SK-N-SH treated with all-trans-retinoic acid at 6 μM for 48 hours (cell line): ENCODE measurements around the gene TNK2.

Source experiments
- BACH2 ChIP-seq: fragments of 250-450 bp; sonication (Bioruptor Pico); IDR thresholded peaks from 2 replicates; pipeline ENCODE4 v1.9.0; 2021; ENCODE audit warnings: mild to moderate bottlenecking, borderline replicate concordance
- ESRRG ChIP-seq: fragments of 250-450 bp; sonication (Bioruptor Pico); IDR thresholded peaks from 2 replicates; pipeline ENCODE4 v1.6.1; 2021; ENCODE audit warnings: mild to moderate bottlenecking
- GLIS3 ChIP-seq: fragments of 250-450 bp; sonication (Bioruptor Pico); IDR thresholded peaks from 2 replicates; pipeline ENCODE4 v1.5.0; 2020; ENCODE audit warnings: mild to moderate bottlenecking, moderate library complexity
- ISL1 ChIP-seq: fragments of 250-450 bp; sonication (Bioruptor Pico); IDR thresholded peaks from 2 replicates; pipeline ENCODE4 v2.1.2; 2022; ENCODE audit warnings: mild to moderate bottlenecking, moderate library complexity
- PPARA ChIP-seq: fragments of 250-450 bp; sonication (Bioruptor Pico); IDR thresholded peaks from 2 replicates; pipeline ENCODE4 v1.5.0; 2020; ENCODE audit warnings: mild to moderate bottlenecking, borderline replicate concordance
- RARB ChIP-seq: fragments of 250-450 bp; sonication (Bioruptor Pico); IDR thresholded peaks from 2 replicates; pipeline ENCODE4 v1.8.0; 2021; ENCODE audit warnings: mild to moderate bottlenecking, moderate library complexity
- TOX ChIP-seq: fragments of 250-450 bp; sonication (Bioruptor Pico); IDR thresholded peaks from 2 replicates; pipeline ENCODE4 v1.8.0; 2021; ENCODE audit warnings: mild to moderate bottlenecking, moderate library complexity, borderline replicate concordance
- ZFP30 ChIP-seq: fragments of 450-650 bp; formaldehyde crosslinking; IDR thresholded peaks from 2 replicates; pipeline ENCODE4 v1.5.0; 2022; ENCODE audit warnings: mild to moderate bottlenecking, moderate library complexity
- ZNF8 ChIP-seq: fragments of 450-650 bp; formaldehyde crosslinking; IDR thresholded peaks from 2 replicates; pipeline ENCODE4 v1.5.0; 2020; ENCODE audit warnings: mild to moderate bottlenecking, moderate library complexity
- TF ChIP-seq, protein P1 (sequence below): fragments of 250-450 bp; sonication (Bioruptor Pico); IDR thresholded peaks from 2 replicates; pipeline ENCODE4 v1.5.0; 2020; ENCODE audit warnings: mild to moderate bottlenecking, moderate library complexity
- TF ChIP-seq, protein P2 (sequence below): fragments of 250-450 bp; sonication (Bioruptor Pico); IDR thresholded peaks from 2 replicates; pipeline ENCODE4 v1.8.0; 2020; ENCODE audit warnings: mild to moderate bottlenecking, moderate library complexity, borderline replicate concordance

DNA sequence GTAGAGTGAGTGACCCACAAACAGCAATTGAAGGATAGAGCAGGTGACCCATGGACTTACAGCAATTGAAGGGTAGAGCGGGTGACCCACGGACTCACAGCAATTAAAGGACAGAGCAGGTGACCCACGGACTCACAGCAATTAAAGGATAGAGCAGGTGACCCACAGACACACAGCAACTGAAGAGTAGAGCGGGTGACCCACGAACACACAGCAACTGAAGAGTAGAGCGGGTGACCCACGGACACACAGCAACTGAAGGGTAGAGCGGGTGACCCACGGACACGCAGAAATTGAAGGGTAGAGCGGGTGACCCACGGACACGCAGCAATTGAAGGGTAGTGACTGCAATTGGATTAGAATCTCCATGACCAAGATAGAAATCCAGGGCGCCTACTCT is 9.8 kb upstream of the TNK2 start:
- TF ChIP-seq GLIS3 (CRISPR knock-in tag) (no peak), ZFP30 (CRISPR knock-in tag) (no peak), ESRRG (CRISPR knock-in tag) (no peak), RARB (CRISPR knock-in tag) (no peak), ZNF8 (no peak), PPARA (CRISPR knock-in tag) (no peak), ISL1 (CRISPR knock-in tag) (no peak), BACH2 (CRISPR knock-in tag) (no peak), TOX (CRISPR knock-in tag) (no peak)
- TF ChIP-seq, protein P1, sequence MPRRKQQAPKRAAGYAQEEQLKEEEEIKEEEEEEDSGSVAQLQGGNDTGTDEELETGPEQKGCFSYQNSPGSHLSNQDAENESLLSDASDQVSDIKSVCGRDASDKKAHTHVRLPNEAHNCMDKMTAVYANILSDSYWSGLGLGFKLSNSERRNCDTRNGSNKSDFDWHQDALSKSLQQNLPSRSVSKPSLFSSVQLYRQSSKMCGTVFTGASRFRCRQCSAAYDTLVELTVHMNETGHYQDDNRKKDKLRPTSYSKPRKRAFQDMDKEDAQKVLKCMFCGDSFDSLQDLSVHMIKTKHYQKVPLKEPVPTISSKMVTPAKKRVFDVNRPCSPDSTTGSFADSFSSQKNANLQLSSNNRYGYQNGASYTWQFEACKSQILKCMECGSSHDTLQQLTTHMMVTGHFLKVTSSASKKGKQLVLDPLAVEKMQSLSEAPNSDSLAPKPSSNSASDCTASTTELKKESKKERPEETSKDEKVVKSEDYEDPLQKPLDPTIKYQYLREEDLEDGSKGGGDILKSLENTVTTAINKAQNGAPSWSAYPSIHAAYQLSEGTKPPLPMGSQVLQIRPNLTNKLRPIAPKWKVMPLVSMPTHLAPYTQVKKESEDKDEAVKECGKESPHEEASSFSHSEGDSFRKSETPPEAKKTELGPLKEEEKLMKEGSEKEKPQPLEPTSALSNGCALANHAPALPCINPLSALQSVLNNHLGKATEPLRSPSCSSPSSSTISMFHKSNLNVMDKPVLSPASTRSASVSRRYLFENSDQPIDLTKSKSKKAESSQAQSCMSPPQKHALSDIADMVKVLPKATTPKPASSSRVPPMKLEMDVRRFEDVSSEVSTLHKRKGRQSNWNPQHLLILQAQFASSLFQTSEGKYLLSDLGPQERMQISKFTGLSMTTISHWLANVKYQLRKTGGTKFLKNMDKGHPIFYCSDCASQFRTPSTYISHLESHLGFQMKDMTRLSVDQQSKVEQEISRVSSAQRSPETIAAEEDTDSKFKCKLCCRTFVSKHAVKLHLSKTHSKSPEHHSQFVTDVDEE (CRISPR knock-in tag): no peak
- TF ChIP-seq, protein P2, sequence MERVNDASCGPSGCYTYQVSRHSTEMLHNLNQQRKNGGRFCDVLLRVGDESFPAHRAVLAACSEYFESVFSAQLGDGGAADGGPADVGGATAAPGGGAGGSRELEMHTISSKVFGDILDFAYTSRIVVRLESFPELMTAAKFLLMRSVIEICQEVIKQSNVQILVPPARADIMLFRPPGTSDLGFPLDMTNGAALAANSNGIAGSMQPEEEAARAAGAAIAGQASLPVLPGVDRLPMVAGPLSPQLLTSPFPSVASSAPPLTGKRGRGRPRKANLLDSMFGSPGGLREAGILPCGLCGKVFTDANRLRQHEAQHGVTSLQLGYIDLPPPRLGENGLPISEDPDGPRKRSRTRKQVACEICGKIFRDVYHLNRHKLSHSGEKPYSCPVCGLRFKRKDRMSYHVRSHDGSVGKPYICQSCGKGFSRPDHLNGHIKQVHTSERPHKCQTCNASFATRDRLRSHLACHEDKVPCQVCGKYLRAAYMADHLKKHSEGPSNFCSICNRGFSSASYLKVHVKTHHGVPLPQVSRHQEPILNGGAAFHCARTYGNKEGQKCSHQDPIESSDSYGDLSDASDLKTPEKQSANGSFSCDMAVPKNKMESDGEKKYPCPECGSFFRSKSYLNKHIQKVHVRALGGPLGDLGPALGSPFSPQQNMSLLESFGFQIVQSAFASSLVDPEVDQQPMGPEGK (CRISPR knock-in tag): no peak
